Suppressor macrophage (primary cell): ENCODE measurements around the gene SPSB4.
"Not testable (repeated sequence)": the region's sequence is repeated elsewhere in the genome, so short reads cannot be mapped to it uniquely, and the experiment has no call there.

ENCODE experiments used
- DNase-seq, 4 experiments: peaks; one replicate each; pipeline ENCODE4 v3.0.0-alpha.2; 2020 to 2022

The SPSB4 gene

GRCh38 chr3:141116721-141117120, 65.6 kb downstream of the SPSB4 start:
- no peak for DNase-seq

DNA sequence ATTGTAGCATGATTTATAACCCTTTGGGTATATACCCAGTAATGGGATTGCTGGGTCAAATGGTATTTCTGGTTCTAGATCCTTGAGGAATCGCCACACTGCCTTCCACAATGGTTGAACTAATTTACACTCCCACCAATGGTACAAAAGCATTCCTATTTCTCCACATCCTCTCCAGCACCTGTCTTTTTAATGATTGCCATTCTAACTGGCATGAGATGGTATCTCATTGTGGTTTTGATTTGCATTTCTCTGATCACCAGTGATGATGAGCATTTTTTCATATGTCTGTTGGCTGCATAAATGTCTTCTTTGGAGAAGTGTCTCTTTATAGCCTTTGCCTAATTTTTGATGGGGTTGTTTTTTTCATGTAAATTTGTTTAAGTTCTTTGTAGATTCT, 66.8 kb downstream of the SPSB4 start:
- not testable (repeated sequence) for DNase-seq

GRCh38 chr3:141122455-141123030, 71.4 kb downstream of the SPSB4 start:
- DNase-seq: no peak

DNA sequence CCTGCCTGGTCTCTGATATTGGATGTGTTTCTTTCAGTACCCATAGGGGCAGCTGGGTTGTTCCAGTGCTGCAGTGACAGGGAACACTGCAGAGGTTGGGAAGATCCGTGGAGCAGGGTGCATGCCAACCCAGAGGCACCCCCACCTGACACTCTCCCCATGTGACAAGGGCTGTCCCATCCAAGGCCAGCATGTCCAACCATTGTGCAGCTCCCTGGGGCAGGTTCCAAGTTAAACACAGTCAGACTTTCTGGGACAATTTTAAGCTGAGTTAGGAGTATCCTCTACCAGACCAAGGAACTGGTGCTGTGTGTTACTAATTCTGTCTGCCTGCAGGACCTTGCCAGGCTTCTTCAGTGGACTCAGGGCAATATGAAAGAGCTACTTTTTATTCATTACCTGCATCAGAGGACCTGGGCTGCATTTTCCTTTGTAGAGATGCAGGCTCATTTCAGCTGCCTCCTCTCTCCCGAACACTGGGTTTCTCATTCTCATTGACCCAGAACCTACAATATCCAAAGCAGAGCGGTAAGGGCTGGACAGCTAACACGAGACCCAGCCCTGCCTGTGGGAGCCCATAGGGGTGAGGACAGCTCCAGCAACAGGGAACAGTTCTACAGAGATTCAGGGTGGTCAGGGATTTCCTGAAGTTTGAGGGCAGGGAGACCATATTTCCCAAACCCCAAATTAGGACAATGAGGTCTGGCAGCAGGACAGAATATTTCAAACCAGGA, 72.7 kb downstream of the SPSB4 start:
- DNase-seq: no peak

- DNase-seq: no peak
These were observed 73.6 kb downstream of the SPSB4 start for GRCh38 chr3:141124715-141125114.

DNA sequence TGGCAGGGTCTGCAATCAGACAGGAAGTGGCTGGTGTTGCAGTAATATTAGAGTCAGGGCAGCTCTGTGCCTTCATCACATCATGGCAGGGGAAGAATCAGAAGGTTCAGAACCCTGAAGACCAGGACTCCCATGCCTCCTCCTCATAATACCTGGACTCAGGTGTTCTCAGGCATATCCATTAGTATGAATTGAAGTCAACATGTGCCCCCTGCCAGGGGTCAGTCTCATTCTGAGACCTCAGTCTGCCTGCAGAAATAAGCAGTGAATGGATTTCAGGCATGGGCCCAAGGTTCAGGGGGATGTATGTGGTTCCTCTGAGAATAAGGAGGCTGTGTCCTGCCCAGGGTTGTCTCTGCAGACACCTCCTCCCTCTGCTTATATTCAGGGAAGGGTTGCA, 74.2 kb downstream of the SPSB4 start:
- no peak for DNase-seq

DNA sequence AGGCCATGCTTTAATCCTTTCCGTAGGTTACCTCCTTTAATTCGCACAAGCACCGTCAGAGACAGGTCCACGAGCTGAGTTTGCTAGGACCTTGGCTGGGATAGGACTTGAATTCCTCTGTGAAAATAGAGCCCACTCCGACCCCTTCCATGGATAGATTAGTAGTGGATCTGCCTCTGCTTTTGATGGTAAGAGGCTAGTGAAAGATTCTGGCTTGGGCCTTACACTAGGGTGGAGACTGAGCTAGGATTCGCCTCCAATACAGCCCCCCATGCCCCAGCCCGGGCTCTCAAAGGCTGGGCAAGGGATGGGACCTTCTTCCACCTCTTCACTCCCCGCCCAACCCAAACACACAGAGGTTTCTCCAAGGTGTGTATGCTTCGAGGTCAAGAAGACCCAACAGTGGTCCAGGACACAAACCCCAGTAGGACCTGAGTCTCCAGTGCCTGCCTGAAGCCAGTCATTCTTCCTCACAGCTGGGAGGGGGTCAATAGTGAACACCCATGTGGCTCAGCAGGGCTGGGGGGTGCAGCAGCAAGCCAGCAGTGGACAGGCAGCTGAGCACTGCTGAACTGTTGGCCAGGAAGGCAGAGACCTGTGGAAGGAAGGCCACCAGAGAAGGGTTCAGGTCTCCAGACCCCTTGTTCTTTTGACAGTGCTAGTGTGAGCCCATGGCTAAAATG, 75.7 kb downstream of the SPSB4 start:
- DNase-seq: no peak

DNA sequence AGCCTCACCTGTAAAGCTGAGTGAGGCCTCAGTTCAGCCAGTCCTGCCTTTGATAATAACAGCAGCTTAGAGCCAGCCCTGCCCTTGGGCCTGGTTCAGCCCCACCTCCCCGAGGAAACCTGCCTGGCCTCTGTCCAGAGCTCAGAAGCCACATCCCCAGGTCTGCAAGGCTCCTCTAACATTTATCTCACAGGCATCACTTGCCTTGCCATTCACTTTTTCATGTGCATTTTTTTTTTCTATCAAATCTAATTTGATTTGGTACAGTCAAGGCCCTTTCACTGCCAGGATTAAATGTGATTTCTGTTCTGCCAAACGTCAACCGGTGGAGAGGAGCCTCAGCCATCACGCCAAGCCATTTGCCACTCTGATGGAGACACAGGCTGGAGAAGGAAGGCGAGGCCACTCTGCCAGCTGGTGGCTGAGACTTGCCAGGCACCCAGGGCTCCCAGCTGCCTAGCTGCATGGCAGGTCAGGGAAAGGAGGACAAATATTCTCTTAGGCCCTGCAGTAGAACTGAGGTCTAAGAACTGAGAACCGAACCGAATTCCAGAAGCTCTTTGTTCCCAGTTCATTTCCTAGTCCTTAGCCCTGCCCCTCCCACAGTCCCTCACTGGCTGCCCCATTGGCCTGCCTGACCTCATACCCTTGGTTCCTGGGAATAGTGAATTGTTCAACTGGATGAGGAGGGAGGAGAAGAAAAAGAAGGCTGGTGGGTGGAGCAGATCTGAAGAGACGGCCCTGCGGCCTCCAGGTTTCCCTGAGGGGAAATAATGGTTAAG, 76.4 kb downstream of the SPSB4 start:
- DNase-seq: no peak

GRCh38 chr3:141128126-141128777, 77.1 kb downstream of the SPSB4 start:
- DNase-seq: no peak

DNA sequence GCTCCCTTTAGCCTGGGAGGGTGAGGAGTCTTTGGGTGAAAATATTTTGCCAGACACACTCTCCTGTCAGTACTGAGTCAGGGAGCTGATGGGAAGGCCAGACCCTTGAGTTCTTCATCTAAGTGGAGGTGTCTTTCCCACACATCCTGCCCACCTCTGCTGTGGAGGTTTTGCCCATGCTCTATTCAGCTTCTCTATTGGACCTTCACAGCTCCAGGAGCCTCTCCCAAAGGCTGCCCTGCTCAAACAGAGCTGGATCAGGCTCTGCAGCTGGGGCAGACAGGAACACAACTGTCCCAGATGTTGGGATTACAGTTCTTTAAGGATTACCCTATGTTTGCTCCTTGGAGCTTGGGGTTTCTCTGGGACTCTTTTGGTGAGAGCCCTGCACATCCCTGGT, 77.9 kb downstream of the SPSB4 start:
- no peak for DNase-seq

- DNase-seq: no peak
These were observed 78.4 kb downstream of the SPSB4 start for GRCh38 chr3:141129541-141130011.

GRCh38 chr3:141143517-141143916, 92.4 kb downstream of the SPSB4 start:
- no peak for DNase-seq

DNA sequence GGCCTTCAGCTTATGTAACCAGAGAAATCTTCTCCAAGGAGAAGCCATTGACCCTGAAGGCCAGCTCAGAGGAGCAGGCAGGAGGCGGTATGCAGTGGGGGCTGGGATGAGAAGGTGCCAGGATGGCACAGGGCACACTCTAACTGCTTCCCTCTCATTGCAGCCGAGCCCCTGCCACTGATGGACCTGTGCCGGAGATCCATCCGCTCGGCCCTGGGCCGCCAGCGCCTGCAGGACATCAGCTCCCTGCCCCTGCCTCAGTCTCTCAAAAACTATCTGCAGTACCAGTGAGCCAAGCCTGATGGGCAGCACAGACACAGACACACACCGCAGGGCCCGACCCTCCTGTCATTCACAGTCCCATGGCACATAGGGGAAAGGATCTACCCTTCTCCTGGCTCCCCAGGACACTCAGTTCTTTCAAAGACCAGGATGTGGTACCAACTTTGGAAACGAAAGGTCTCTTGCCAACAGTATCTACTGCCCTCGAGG, 95.9 kb downstream of the SPSB4 start:
- no peak for DNase-seq

DNA sequence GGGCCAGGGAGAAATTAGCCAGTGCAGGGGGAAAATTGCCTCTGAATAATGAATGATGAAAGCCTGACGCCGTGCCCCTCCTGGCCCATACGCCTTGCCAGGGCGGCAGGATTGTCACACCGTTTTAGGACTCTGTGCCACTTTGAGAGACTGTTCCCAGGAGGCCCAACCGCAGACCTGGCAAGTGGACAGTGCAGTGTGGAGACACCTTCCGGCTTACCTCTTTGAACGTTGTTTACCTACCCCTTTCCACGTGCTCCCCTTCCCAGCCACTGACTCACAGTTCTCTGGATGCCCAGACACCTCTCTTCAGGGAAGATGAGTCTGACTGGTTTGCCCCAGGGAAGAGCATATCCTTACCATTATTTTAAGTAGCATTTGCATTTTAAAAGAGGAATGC, 96.5 kb downstream of the SPSB4 start:
- no peak for DNase-seq

DNA sequence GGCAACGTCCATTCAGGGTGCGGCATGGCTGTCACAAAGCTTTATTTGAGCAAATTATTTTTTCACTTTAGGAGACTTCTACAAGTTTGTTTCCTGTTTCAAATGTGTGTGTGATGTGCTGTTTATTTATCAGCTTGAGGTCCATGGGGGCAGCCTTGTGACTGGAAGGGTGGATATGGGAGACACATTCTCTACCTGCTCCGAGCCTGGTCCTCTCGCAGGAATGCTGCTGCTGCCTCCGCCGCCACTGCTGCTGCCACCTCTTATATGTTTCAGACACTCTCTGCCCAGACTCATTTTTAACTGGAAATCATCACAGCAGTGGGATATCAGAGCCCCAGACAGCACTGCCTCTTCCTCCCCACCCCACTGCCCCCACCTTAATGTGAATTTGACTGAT, 97.0 kb downstream of the SPSB4 start:
- no peak for DNase-seq

- no peak for DNase-seq
These were observed 97.6 kb downstream of the SPSB4 start for GRCh38 chr3:141148770-141149169.

DNA sequence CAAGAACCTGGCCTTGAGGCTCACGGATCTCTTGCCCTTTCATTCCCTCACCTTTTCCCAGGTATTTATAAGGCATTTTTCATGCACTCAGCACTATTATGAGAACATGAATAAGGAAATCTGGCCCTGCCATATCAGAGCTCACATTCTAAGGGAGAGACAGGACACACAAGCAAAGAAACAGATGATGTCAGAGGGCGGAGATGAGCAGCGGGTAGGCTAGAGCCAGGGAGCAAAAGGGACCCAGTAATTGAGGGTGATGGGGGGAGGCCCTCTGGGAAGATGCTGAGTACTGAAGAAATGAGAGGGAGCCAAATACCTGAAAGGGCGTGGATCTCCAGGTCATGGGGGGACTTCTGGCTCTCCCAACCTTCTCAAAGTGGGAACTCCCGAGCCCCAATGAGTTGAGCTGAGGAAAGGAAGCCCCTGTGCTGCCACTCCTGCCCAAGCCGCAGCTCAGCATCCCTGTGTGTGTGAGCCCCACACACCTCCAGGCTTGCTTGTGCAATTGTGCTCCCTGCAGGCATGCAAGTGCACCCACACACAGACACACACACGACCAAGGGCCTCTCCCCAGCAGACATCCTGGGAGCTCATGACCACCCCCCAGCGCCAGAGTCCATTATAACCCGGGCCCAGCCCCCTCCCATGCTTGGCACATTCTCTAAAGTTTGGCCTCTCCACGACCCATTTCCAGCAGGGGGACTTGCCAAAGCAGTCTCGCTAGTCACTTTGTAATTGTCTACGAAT, 99.1 kb downstream of the SPSB4 start:
- no peak for DNase-seq

DNA sequence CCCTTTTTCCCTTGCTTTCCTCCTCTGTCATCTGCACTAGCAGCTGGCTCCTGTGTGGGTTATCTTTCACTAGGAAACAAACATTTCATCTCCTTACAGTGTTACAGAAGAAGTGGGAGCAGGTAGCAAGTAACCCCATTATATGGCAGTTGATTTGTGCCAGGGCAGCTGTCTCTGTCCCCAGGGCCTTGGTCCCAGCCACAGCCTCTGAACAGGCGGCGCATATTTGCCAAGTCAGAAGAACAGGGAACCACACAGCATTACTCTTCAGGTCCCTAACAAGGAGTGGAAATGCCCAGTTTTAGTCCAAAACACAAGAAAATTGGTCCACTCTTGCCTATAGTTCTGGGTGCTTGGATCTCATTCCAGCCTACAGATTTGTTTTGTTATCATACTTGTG, 99.8 kb downstream of the SPSB4 start:
- no peak for DNase-seq

DNA sequence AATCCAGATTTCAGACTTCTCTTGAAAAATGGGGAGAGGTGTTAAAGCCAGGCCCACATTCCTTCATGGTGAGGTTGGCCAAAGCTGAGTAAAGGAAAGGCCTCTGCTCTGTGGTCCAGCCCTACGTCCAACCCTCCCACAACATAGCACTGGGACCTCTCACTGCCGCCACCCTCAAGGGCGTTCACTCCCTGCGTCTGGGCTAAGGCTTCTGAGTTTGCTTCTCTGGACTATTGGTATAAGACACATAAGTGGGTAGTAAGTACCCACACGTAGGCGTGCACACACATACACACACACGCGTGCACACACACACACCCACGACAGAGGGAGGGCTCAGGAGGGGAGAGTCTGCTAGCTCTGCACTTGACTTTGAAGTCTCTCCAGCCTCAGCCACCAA, 100.3 kb downstream of the SPSB4 start:
- no peak for DNase-seq

- no peak for DNase-seq
These were observed 101.0 kb downstream of the SPSB4 start for GRCh38 chr3:141152130-141152529.

- no peak for DNase-seq
These were observed 101.9 kb downstream of the SPSB4 start for GRCh38 chr3:141152801-141153678.
